Mucosa of stomach (tissue), 1 donor: ENCODE data around the gene GPR180.
"Not testable (repeated sequence)": the region's sequence is repeated elsewhere in the genome, so short reads cannot be mapped to it uniquely, and the experiment has no call there.

ENCODE experiments used
- H3K27me3 ChIP-seq: one replicate; pipeline ENCODE4 v1.7.0; 2013; ENCODE audit warnings: mild to moderate bottlenecking, low read length; ENCODE audit not compliant: control insufficient read depth, insufficient read depth
- H3K36me3 ChIP-seq: one replicate; pipeline ENCODE4 v1.7.0; 2013; ENCODE audit warnings: low read length; ENCODE audit not compliant: control insufficient read depth, insufficient read depth
- H3K4me1 ChIP-seq: one replicate; pipeline ENCODE4 v1.7.0; 2013; ENCODE audit warnings: mild to moderate bottlenecking, low read length; ENCODE audit not compliant: control insufficient read depth, insufficient read depth
- H3K4me3 ChIP-seq: one replicate; pipeline ENCODE4 v1.7.0; 2013; ENCODE audit warnings: low read length
- H3K9ac ChIP-seq: one replicate; pipeline ENCODE4 v1.7.0; 2013; ENCODE audit warnings: mild to moderate bottlenecking, low read length, moderate library complexity
- H3K9me3 ChIP-seq: one replicate; pipeline ENCODE4 v1.7.0; 2013; ENCODE audit warnings: mild to moderate bottlenecking, low read length, moderate library complexity; ENCODE audit not compliant: control insufficient read depth
- donor health status: Pancreatic carcinoma.

The GPR180 gene

GRCh38 chr13:94632226-94632980, 30.7 kb downstream of the GPR180 start:
- no peaks in the 10 kb centered on the region for H3K27me3 ChIP-seq
- H3K4me3 ChIP-seq = no peak overlapping the region
- H3K36me3 ChIP-seq = no peaks in the 10 kb centered on the region
- no peaks in the 10 kb centered on the region for H3K9me3 ChIP-seq
- H3K4me1 ChIP-seq = no peaks in the 10 kb centered on the region
- no peak overlapping the region for H3K9ac ChIP-seq

GRCh38 chr13:94636096-94636495, 34.4 kb downstream of the GPR180 start:
- not testable (repeated sequence) for H3K27me3 ChIP-seq, H3K9ac ChIP-seq, H3K4me3 ChIP-seq, H3K4me1 ChIP-seq, H3K9me3 ChIP-seq, H3K36me3 ChIP-seq

DNA sequence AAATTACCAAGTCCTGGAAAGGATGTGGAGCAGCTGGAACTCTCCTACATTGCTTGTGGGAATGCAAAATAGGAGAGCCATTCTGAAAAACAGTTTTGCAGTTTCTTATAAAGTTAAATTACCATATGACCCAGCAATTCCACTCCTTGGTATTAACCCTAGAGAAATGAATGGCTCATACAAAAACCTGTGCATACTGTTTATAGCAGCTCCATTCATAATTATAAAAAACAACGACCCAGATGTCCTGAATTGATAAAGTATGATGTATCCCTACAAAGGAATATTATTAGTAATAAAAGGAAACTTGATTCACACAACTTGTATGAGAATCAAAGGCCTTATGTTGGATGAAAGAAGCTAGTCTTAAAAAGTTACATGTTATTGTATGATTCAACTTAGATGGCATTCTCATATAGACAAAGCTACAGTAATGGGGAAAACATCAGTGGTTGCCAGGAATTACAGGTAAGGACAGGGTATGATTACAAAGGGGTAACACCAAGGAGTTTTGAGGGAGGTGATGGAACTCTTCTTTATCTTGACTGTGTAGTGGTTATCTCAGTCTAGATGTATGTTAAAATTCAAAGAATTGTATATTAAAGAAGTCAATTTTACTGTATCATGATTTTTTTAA, 35.4 kb downstream of the GPR180 start:
- H3K9me3 ChIP-seq = no peaks in the 10 kb centered on the region
- H3K36me3 ChIP-seq = no peaks in the 10 kb centered on the region
- H3K4me1 ChIP-seq = peaks cover 8% of the 10 kb centered on the region
- no peak overlapping the region for H3K4me3 ChIP-seq
- H3K9ac ChIP-seq = no peak overlapping the region
- no peaks in the 10 kb centered on the region for H3K27me3 ChIP-seq

DNA sequence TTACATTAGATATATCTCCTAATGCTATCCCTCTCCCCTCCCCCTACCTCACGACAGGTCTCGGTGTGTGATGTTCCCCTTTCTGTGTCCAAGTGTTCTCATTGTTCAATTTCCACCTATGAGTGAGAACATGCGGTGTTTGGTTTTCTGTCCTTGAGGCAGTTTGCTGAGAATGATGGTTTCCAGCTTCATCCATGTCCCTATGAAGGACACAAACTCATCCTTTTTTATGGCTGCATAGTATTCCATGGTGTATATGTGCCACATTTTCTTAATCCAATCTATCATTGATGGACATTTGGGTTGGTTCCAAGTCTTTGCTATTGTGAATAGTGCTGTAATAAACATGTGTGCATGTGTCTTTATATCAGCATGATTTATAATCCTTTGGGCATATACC, 36.0 kb downstream of the GPR180 start:
- not testable (repeated sequence) for H3K36me3 ChIP-seq, H3K4me1 ChIP-seq, H3K27me3 ChIP-seq, H3K9me3 ChIP-seq, H3K9ac ChIP-seq, H3K4me3 ChIP-seq

GRCh38 chr13:94640721-94641120, 39.1 kb downstream of the GPR180 start:
- H3K4me1 ChIP-seq = peaks cover 8% of the 10 kb centered on the region
- no peaks in the 10 kb centered on the region for H3K9me3 ChIP-seq
- H3K4me3 ChIP-seq = no peak overlapping the region
- H3K9ac ChIP-seq = no peak overlapping the region
- H3K27me3 ChIP-seq = no peaks in the 10 kb centered on the region
- H3K36me3 ChIP-seq = no peaks in the 10 kb centered on the region

GRCh38 chr13:94641409-94641941, 39.8 kb downstream of the GPR180 start:
- Histone ChIP-seq H3K4me1 (peaks cover 8% of the 10 kb centered on the region), H3K4me3 (no peak overlapping the region), H3K27me3 (no peaks in the 10 kb centered on the region), H3K36me3 (no peaks in the 10 kb centered on the region), H3K9me3 (no peaks in the 10 kb centered on the region), H3K9ac (no peak overlapping the region)

DNA sequence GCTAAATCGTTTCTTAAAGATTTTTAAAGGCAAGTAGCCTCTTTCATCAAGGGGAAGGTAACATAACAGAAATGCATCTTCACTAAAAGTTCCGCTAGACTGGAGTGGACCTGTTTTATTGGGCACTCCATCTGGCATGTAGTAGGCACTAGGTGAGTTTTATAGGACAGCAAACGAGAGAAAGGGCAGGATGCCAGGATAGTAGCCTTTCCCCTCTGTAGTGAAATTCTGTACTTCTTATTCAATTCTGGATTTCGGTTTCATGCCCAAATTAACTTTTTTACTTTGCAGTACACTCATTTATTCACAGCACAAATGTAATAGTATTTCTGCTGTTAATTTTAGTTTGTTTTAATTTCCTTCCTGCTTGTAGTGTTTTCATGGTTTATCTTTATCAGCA, 45.2 kb downstream of the GPR180 start:
- Histone ChIP-seq H3K27me3 (no peaks in the 10 kb centered on the region), H3K9me3 (no peaks in the 10 kb centered on the region), H3K4me3 (no peak overlapping the region), H3K4me1 (no peaks in the 10 kb centered on the region), H3K9ac (no peak overlapping the region), H3K36me3 (no peaks in the 10 kb centered on the region)

GRCh38 chr13:94656176-94656575, 54.5 kb downstream of the GPR180 start:
- Histone ChIP-seq H3K27me3 (no peaks in the 10 kb centered on the region), H3K36me3 (no peaks in the 10 kb centered on the region), H3K9me3 (no peaks in the 10 kb centered on the region), H3K4me3 (no peak overlapping the region), H3K9ac (no peak overlapping the region), H3K4me1 (no peaks in the 10 kb centered on the region)

GRCh38 chr13:94656766-94657165, 55.1 kb downstream of the GPR180 start:
- no peaks in the 10 kb centered on the region for H3K36me3 ChIP-seq
- no peaks in the 10 kb centered on the region for H3K4me1 ChIP-seq

DNA sequence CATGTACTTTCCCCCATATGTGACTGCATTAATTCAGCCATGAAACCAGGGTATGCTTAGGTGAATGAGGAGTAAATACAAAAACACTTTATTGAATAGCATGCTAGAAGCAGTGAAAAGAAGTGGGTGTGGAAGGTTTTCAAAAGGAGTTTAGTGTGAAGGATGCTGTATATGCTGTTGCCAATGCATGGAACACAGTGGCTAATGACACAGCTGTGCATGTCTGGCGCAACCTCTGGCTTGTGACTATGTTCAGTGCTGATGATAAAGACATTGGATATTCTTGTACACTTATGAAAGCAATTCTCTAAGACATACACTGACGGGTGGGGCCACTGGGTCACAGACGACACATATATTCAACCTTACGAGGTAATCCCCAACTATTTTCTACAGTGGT, 55.5 kb downstream of the GPR180 start:
- Histone ChIP-seq H3K36me3 (no peaks in the 10 kb centered on the region), H3K9me3 (no peaks in the 10 kb centered on the region), H3K27me3 (peaks cover 2% of the 10 kb centered on the region), H3K4me3 (no peak overlapping the region), H3K4me1 (no peaks in the 10 kb centered on the region), H3K9ac (no peak overlapping the region)

More at GRCh38 chr13:94656766-94657165, 55.1 kb downstream of the GPR180 start:
- Histone ChIP-seq H3K4me3 (no peak overlapping the region), H3K27me3 (no peaks in the 10 kb centered on the region), H3K9ac (no peak overlapping the region), H3K9me3 (no peaks in the 10 kb centered on the region)

GRCh38 chr13:94658926-94659597, 57.4 kb downstream of the GPR180 start:
- no peak overlapping the region for H3K9ac ChIP-seq
- H3K4me3 ChIP-seq = no peak overlapping the region
- no peaks in the 10 kb centered on the region for H3K4me1 ChIP-seq
- H3K9me3 ChIP-seq = no peaks in the 10 kb centered on the region
- peaks cover 5% of the 10 kb centered on the region for H3K27me3 ChIP-seq
- H3K36me3 ChIP-seq = no peaks in the 10 kb centered on the region

GRCh38 chr13:94659598-94659946, 57.9 kb downstream of the GPR180 start:
- H3K9me3 ChIP-seq = no peaks in the 10 kb centered on the region
- H3K36me3 ChIP-seq = no peaks in the 10 kb centered on the region
- H3K27me3 ChIP-seq = peaks cover 5% of the 10 kb centered on the region
- H3K4me3 ChIP-seq = no peak overlapping the region
- H3K4me1 ChIP-seq = no peaks in the 10 kb centered on the region
- H3K9ac ChIP-seq = no peak overlapping the region
